Activated T-helper 1 cell treated with Interleukin-2 at 50 U/mL for 16 hours (primary cell): Measurements from ENCODE around the gene RASA4B.

ENCODE experiments used
- DNase-seq: peaks from one replicate; pipeline ENCODE4 v3.0.0-alpha.2; 2020; ENCODE audit warnings: low read depth

RASA4B gene

GRCh38 chr7:102453319-102453718 is 64.3 kb downstream of the RASA4B start:
- no peak for DNase-seq

GRCh38 chr7:102452451-102452850 is 65.1 kb downstream of the RASA4B start:
- no peak for DNase-seq

GRCh38 chr7:102451371-102452054 is 66.1 kb downstream of the RASA4B start:
- no peak for DNase-seq

- DNase-seq: peak; percentile 37
Measured at GRCh38 chr7:102450242-102450641, 67.3 kb downstream of the RASA4B start.

GRCh38 chr7:102449136-102449535 is 68.4 kb downstream of the RASA4B start:
- no peak for DNase-seq

GRCh38 chr7:102447311-102447710 is 70.3 kb downstream of the RASA4B start:
- DNase-seq: no peak

- no peak for DNase-seq
Measured at GRCh38 chr7:102446387-102447156, 71.0 kb downstream of the RASA4B start.

GRCh38 chr7:102445674-102446071 is 71.9 kb downstream of the RASA4B start:
- DNase-seq: no peak

GRCh38 chr7:102444961-102445673 is 72.5 kb downstream of the RASA4B start:
- DNase-seq: no peak

- DNase-seq: no peak
Measured at GRCh38 chr7:102439963-102440795, 77.4 kb downstream of the RASA4B start.

- no peak for DNase-seq
Measured at GRCh38 chr7:102436118-102436517, 81.5 kb downstream of the RASA4B start.

GRCh38 chr7:102434039-102434486 is 83.5 kb downstream of the RASA4B start:
- DNase-seq: no peak

- DNase-seq: peak; percentile 86
Measured at GRCh38 chr7:102433219-102434038, 84.1 kb downstream of the RASA4B start, which contains the start of gene ORAI2. Gene ORAI2 (plus strand): TSS chr7:102433575. CDS start chr7:102438957, 5,382 bp downstream.
